GM12878 (cell line): ENCODE data around the gene ADAT3. TPM values are rescaled to one million over a fixed set of nuclear protein-coding genes. Genes with fewer than 3 reads are reported as not detected.

Source experiments
- ATAC-seq: fragments of 200-7000 bp; cut with Tn5 transposase; 3 replicates; pipeline ENCODE4 v1.9.1; 2020; ENCODE audit warnings: mild to moderate bottlenecking, moderate library complexity
- BruUV-seq: library from RNA; stranded (reverse); fragments of 400-500 nt; replicated peaks from 2 replicates; lab custom pipeline; 2021; lab: Mats Ljungman, UMichigan
- CTCF ChIA-PET: fragments of 300-600 bp; sonication (Branson Sonifier 250); formaldehyde crosslinking; extraction: SDS; loops from one replicate; lab custom pipeline; 2021; ENCODE audit warnings: inconsistent platforms; lab: Yijun Ruan, JAX
- POLR2A ChIA-PET: fragments of 350-600 bp; formaldehyde crosslinking; extraction: SDS; loops from one replicate; lab custom pipeline; 2021; ENCODE audit warnings: inconsistent platforms; lab: Charles Lee
- RAD21 ChIA-PET: fragments of 300-600 bp; sonication (Branson Sonifier 250); formaldehyde crosslinking; loops from one replicate; lab custom pipeline; 2023; ENCODE audit warnings: antibody characterized with exemption; ENCODE audit not compliant: unreplicated experiment; lab: Charles Lee
- SMC1A ChIA-PET: fragments of 300-600 bp; sonication (Branson Sonifier 250); formaldehyde crosslinking; loops from one replicate; lab custom pipeline; 2023; ENCODE audit not compliant: unreplicated experiment, uncharacterized antibody; lab: Charles Lee
- DNase-seq: peaks from one replicate; pipeline ENCODE4 v3.0.0-alpha.2; 2011; ENCODE audit warnings: low read depth, low spot score
- FAIRE-seq: peaks from 3 replicates; lab custom pipeline; 2011; peaks lifted over from hg19 to GRCh38; lab: Jason Lieb, UNC
- H2AFZ ChIP-seq: 2 replicates; pipeline ENCODE4 v1.6.0; 2011; ENCODE audit warnings: low read depth, low read length, control low read depth; ENCODE audit not compliant: control insufficient read depth
- H3K27ac ChIP-seq: 2 replicates; pipeline ENCODE4 v1.5.1; 2011; ENCODE audit warnings: control low read depth; ENCODE audit not compliant: control insufficient read depth, insufficient read depth
- H3K27me3 ChIP-seq, 2 experiments: replicated peaks in 1 of 2; 2 replicates each; pipeline versions ENCODE4 v1.6.0 to v1.6.1; 2011; ENCODE audit warnings: low read length in 1 of 2; ENCODE audit not compliant: control insufficient read depth in 2 of 2, insufficient read depth in 2 of 2
- H3K36me3 ChIP-seq, 2 experiments: 2 replicates each; pipeline ENCODE4 v1.5.1; 2011; ENCODE audit warnings: low read length in 1 of 2; ENCODE audit not compliant: control insufficient read depth in 2 of 2, insufficient read depth in 2 of 2
- H3K4me1 ChIP-seq: 2 replicates; pipeline ENCODE4 v1.6.1; 2011; ENCODE audit warnings: mild to moderate bottlenecking, low read length, moderate library complexity, mixed read lengths; ENCODE audit not compliant: control insufficient read depth, insufficient read depth
- H3K4me2 ChIP-seq: 2 replicates; pipeline ENCODE4 v1.6.0; 2011; ENCODE audit warnings: control low read depth; ENCODE audit not compliant: control insufficient read depth, insufficient read depth
- H3K4me3 ChIP-seq: fragments of 200-600 bp; sonication (generic); 2 replicates; pipeline ENCODE4 v1.5.1; 2016
- H3K79me2 ChIP-seq: 2 replicates; pipeline ENCODE4 v1.6.0; 2011; ENCODE audit warnings: low read length; ENCODE audit not compliant: control insufficient read depth, insufficient read depth
- H3K9ac ChIP-seq: 2 replicates; pipeline ENCODE4 v1.8.0; 2011; ENCODE audit warnings: low read length, control low read depth, mixed read lengths; ENCODE audit not compliant: control insufficient read depth, insufficient read depth
- H3K9me3 ChIP-seq: replicated peaks from 3 replicates; pipeline ENCODE4 v1.5.1; 2011; ENCODE audit warnings: mild to moderate bottlenecking, low read length; ENCODE audit not compliant: control insufficient read depth, insufficient read depth
- H4K20me1 ChIP-seq: 2 replicates; pipeline ENCODE4 v1.6.0; 2011; ENCODE audit not compliant: control insufficient read depth, insufficient read depth
- BMI1 ChIP-seq: fragments of 450-650 bp; IDR thresholded peaks from 2 replicates; pipeline ENCODE4 v1.6.1; 2016; ENCODE audit warnings: mild to moderate bottlenecking, moderate library complexity, borderline replicate concordance
- BRCA1 ChIP-seq: IDR thresholded peaks from 2 replicates; pipeline ENCODE4 v1.6.1; 2011; ENCODE audit warnings: low read depth, low read length, improper control_type of control experiment
- CHD2 ChIP-seq: IDR thresholded peaks from 2 replicates; pipeline ENCODE4 v1.6.1; 2011; ENCODE audit warnings: low read depth, low read length, improper control_type of control experiment, borderline replicate concordance
- DPF2 ChIP-seq: fragments of 450-650 bp; IDR thresholded peaks from 2 replicates; pipeline ENCODE4 v1.6.1; 2017; ENCODE audit warnings: mild to moderate bottlenecking
- ETV6 ChIP-seq, 2 experiments: fragments of 450-650 bp in 1 of 2; IDR thresholded peaks in 1 of 2; conservative IDR thresholded peaks in 1 of 2; 2 replicates each; pipeline ENCODE4 v1.6.1; 2014; ENCODE audit warnings: antibody characterized with exemption in 1 of 2, borderline replicate concordance in 1 of 2, low read depth in 1 of 2, mild to moderate bottlenecking in 1 of 2, moderate library complexity in 1 of 2
- GABPA ChIP-seq: IDR thresholded peaks from 2 replicates; pipeline ENCODE4 v1.6.1; 2014; ENCODE audit warnings: antibody characterized with exemption, low read depth, mild to moderate bottlenecking, inconsistent platforms
- NR2F1 ChIP-seq: fragments of 450-650 bp; conservative IDR thresholded peaks from 2 replicates; pipeline ENCODE4 v1.6.1; 2017; ENCODE audit warnings: mild to moderate bottlenecking
- POLR2AphosphoS5 ChIP-seq: IDR thresholded peaks from 2 replicates; pipeline ENCODE4 v1.6.1; 2011; ENCODE audit warnings: mild to moderate bottlenecking, low read length, inconsistent platforms
- SIX5 ChIP-seq: IDR thresholded peaks from 2 replicates; pipeline ENCODE4 v1.6.1; 2011; ENCODE audit warnings: mild to moderate bottlenecking, low read depth, low read length, moderate library complexity; ENCODE audit not compliant: severe bottlenecking
- ZSCAN29 ChIP-seq: fragments of 450-650 bp; IDR thresholded peaks from 2 replicates; pipeline ENCODE4 v1.6.1; 2017; ENCODE audit warnings: mild to moderate bottlenecking, moderate library complexity
- WGBS: methylation state at CpG from one replicate; pipeline ENCODE4 v1.1.6; 2016; ENCODE audit warnings: low lambda C conversion rate; ENCODE audit not compliant: insufficient replicate concordance, insufficient coverage; ENCODE audit errors: missing lambda C conversion rate; 5-methylcytosine and 5-hydroxymethylcytosine counted together
- in situ Hi-C: fragments of 300-500 bp; cut with MboI; formaldehyde crosslinking; loops from 9 replicates; pipeline ENCODE4 v1.14.3; 2018; ENCODE audit warnings: mixed read lengths
- intact Hi-C: fragments of 100-400 bp; cut with micrococcal nuclease; formaldehyde crosslinking; loops from one replicate; pipeline ENCODE4 v1.14.2; 2022; ENCODE audit not compliant: unreplicated experiment
- polyA plus RNA-seq, 11 experiments: library from polyadenylated mRNA; depleted of rRNA in 4 of 11; unstranded in 6 of 11; stranded (reverse) in 5 of 11; fragments of >200 nt; fragmentation: Nextera tagmentation in 4 of 11; fragmentation: Illumina TruSeq in 1 of 11; extraction: Ambion mirVana in 4 of 11; extraction: Trizol in 1 of 11; gene quantifications; 1 replicate in 1 of 11; 2 replicates in 10 of 11; pipeline versions ENCODE4 v1.2.1 to v1.2.3, GENCODE V29; 2011 to 2016; ENCODE audit warnings: inconsistent platforms in 2 of 11, missing spikeins in 2 of 11, low read depth in 1 of 11
- total RNA-seq, 4 experiments: library from RNA; depleted of rRNA in 3 of 4; stranded (reverse); fragments of >200 nt in 3 of 4; fragmentation: Illumina TruSeq in 1 of 4; extraction: Trizol in 1 of 4; gene quantifications; 2 replicates each; pipeline versions ENCODE4 v1.2.1 to v1.2.3, GENCODE V29; 2013 to 2021
- TF ChIP-seq, protein P1 (sequence below): fragments of 450-650 bp; IDR thresholded peaks from 2 replicates; pipeline ENCODE4 v1.6.1; 2017; ENCODE audit warnings: mild to moderate bottlenecking, moderate library complexity
- TF ChIP-seq, protein P2 (sequence below): IDR thresholded peaks from 2 replicates; pipeline ENCODE4 v1.6.1; 2011; ENCODE audit warnings: low read depth, mild to moderate bottlenecking, low read length, moderate library complexity, borderline replicate concordance; ENCODE audit errors: extremely low read depth
- TF ChIP-seq, protein P3 (sequence below): fragments of 450-650 bp; conservative IDR thresholded peaks from 2 replicates; pipeline ENCODE4 v1.6.1; 2017; ENCODE audit warnings: mild to moderate bottlenecking, moderate library complexity

The ADAT3 gene
- total and polyA plus RNA-seq, 10 of the 15 experiments (the other 5 are each of a cell fraction or from before 2014, with no cell fraction given): 0.27 to 11.8 (median 7.7) TPM; not detected in 3

DNA sequence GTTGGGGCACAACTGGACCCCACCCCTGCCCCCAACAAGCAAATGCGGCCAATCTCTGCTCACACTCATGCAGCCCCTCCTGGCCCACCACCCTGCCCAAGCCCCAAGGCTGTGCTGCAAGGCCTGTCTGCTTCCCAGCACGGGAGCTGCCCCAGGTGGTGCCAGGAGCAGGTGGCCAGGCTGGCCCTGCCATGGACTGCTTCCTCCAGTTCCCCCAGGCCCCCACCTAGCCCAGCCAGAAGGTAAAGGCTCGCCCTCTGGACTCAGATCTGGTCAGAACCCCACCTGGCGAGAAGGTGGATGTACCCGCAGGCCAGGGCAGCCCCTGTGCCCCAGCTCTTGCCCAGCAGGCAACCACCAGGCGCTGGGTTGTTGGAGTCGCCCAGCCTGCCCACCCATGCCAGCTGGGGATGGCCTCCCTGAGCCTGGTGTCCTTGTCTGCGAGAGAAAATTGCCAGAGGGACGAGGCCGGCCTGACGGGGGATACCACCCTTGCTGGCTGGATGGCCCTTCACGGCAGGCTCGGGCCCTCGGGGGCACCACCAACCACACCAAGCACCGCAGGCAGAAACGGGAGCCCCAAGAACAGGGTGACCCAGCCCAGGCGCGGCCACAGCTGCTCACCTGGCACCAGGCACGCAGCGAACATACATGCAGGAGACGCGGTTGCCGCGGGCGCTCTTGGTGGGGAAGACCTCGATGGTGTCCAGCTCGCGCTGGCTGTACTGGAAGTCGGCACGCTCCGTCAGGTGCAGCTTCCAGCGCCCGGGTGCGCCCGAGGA lies 24.4 kb upstream of the ADAT3 start:
- 91% methylated on average over 31 of the region's 35 CpGs for WGBS
- H3K27me3 ChIP-seq: no peaks in the 10 kb centered on the region
- H4K20me1 ChIP-seq: peaks cover 9% of the 10 kb centered on the region; the same call in 1 of the 2 replicates
- no TSS peak for BruUV-seq
- no peak overlapping the region for H3K4me2 ChIP-seq
- no peak overlapping the region for H3K9ac ChIP-seq
- POLR2A ChIA-PET: interaction anchor here (0.6 kb wide), 1 partner anchor 704 kb away, joined by 9 read pairs; no protein-coding TSS in a partner anchor
- peaks cover 24% of the 10 kb centered on the region for H3K4me1 ChIP-seq
- CTCF ChIA-PET: no interaction called here
- no peaks in the 10 kb centered on the region for H3K9me3 ChIP-seq
- DNase-seq (no peak), FAIRE-seq (no peak), ATAC-seq (no peak)
- no peak overlapping the region for H3K4me3 ChIP-seq
- RAD21 ChIA-PET: no interaction called here
- peaks cover 37% of the 10 kb centered on the region for H3K79me2 ChIP-seq
- intact Hi-C loops: no loop called here
- SMC1A ChIA-PET: interaction anchor here (0.5 kb wide), 1 partner anchor 132 kb away, joined by 3 read pairs; no protein-coding TSS in a partner anchor
- in situ Hi-C loops: no loop called here
- no peak overlapping the region for H2AFZ ChIP-seq
- H3K36me3 ChIP-seq: peaks cover 0 to 6% of the 10 kb centered on the region in 2 experiments; a peak in 2 of 4 replicates
- no peak overlapping the region for H3K27ac ChIP-seq
- TF ChIP-seq, protein P1, sequence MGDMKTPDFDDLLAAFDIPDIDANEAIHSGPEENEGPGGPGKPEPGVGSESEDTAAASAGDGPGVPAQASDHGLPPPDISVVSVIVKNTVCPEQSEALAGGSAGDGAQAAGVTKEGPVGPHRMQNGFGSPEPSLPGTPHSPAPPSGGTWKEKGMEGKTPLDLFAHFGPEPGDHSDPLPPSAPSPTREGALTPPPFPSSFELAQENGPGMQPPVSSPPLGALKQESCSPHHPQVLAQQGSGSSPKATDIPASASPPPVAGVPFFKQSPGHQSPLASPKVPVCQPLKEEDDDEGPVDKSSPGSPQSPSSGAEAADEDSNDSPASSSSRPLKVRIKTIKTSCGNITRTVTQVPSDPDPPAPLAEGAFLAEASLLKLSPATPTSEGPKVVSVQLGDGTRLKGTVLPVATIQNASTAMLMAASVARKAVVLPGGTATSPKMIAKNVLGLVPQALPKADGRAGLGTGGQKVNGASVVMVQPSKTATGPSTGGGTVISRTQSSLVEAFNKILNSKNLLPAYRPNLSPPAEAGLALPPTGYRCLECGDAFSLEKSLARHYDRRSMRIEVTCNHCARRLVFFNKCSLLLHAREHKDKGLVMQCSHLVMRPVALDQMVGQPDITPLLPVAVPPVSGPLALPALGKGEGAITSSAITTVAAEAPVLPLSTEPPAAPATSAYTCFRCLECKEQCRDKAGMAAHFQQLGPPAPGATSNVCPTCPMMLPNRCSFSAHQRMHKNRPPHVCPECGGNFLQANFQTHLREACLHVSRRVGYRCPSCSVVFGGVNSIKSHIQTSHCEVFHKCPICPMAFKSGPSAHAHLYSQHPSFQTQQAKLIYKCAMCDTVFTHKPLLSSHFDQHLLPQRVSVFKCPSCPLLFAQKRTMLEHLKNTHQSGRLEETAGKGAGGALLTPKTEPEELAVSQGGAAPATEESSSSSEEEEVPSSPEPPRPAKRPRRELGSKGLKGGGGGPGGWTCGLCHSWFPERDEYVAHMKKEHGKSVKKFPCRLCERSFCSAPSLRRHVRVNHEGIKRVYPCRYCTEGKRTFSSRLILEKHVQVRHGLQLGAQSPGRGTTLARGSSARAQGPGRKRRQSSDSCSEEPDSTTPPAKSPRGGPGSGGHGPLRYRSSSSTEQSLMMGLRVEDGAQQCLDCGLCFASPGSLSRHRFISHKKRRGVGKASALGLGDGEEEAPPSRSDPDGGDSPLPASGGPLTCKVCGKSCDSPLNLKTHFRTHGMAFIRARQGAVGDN: no peak
- TF ChIP-seq GABPA (no peak), CHD2 (no peak), BRCA1 (no peak), ZSCAN29 (no peak), POLR2AphosphoS5 (no peak), BMI1 (no peak), NR2F1 (no peak), ETV6 (conservative IDR thresholded peaks at IDR 0.05 in 1 of 2, IDR thresholded peaks at IDR 0.05 in 1 of 2; ENCODE audit: borderline replicate concordance in 1 of 2, low read depth in 1 of 2) (no peak), SIX5 (no peak), DPF2 (no peak)
- TF ChIP-seq, protein P2, sequence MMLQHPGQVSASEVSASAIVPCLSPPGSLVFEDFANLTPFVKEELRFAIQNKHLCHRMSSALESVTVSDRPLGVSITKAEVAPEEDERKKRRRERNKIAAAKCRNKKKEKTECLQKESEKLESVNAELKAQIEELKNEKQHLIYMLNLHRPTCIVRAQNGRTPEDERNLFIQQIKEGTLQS: no peak
- TF ChIP-seq, protein P3, sequence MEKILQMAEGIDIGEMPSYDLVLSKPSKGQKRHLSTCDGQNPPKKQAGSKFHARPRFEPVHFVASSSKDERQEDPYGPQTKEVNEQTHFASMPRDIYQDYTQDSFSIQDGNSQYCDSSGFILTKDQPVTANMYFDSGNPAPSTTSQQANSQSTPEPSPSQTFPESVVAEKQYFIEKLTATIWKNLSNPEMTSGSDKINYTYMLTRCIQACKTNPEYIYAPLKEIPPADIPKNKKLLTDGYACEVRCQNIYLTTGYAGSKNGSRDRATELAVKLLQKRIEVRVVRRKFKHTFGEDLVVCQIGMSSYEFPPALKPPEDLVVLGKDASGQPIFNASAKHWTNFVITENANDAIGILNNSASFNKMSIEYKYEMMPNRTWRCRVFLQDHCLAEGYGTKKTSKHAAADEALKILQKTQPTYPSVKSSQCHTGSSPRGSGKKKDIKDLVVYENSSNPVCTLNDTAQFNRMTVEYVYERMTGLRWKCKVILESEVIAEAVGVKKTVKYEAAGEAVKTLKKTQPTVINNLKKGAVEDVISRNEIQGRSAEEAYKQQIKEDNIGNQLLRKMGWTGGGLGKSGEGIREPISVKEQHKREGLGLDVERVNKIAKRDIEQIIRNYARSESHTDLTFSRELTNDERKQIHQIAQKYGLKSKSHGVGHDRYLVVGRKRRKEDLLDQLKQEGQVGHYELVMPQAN: no peak
